Activated CD8-positive, alpha-beta memory T cell treated with anti-CD3 and anti-CD28 coated beads for 4 hours (primary cell): ENCODE data around the gene GLE1.
"Not testable (repeated sequence)": the region's sequence is repeated elsewhere in the genome, so short reads cannot be mapped to it uniquely, and the experiment has no call there.

ENCODE experiments used
- DNase-seq, 2 donors: peaks; one replicate each; pipeline ENCODE4 v3.0.0-alpha.2; 2020; ENCODE audit warnings: low read depth in 2 of 2

GLE1 gene

DNA sequence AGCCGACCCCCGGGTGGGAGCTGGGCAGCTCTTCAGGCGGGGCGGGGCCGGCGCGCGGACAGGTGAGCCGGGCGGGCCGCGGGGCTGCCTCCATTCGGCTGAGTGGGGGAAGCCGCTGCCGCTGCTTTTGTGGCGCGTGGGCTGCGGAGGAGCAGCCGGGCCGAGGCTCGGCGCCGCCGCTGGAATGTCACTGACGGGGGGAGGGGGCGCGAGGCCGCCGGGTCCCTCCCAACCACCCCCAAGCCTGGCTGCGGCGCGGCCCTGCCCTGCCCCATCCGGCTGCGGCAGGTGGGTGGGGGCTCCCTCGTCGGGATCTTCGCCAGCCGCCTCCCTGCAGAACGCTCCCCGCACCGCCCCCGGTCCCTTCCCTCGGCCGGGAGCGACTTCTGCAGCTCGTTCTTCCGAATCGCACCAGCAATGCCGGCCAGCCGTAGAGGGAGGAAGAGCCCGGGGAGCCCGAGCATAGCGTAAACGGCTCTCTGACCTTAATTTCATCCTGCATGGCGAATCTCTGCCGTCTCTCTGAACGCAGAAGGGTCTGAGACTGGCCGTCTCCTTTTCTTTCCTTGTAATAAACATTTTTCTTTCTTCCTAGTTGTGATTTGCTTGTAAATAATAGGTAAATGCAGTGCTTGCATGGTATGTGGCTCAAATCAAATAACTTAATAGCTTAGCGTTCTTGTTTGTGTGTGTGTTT lies 48.4 kb downstream of the GLE1 start:
- peak; percentile 22 to 28 for DNase-seq

DNA sequence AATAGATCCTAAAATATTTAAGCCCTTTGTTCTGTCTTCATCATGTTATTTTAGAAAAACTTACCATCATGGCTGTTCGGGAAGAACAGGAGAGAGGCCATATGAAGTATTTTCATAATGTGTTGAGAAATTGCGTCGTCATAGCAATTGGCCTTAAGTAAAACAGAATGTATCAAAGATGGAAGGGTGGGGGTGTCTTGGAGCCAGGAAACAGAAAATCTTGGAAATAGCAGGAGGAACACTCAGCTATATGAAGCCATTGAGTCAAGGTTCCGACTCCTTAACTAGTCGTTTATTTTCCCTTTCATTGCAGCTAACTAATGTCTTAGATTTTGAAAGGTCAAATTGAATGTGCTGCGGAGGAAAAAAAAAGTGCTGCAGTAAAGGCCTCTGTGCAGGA lies 49.2 kb downstream of the GLE1 start:
- no peak for DNase-seq

DNA sequence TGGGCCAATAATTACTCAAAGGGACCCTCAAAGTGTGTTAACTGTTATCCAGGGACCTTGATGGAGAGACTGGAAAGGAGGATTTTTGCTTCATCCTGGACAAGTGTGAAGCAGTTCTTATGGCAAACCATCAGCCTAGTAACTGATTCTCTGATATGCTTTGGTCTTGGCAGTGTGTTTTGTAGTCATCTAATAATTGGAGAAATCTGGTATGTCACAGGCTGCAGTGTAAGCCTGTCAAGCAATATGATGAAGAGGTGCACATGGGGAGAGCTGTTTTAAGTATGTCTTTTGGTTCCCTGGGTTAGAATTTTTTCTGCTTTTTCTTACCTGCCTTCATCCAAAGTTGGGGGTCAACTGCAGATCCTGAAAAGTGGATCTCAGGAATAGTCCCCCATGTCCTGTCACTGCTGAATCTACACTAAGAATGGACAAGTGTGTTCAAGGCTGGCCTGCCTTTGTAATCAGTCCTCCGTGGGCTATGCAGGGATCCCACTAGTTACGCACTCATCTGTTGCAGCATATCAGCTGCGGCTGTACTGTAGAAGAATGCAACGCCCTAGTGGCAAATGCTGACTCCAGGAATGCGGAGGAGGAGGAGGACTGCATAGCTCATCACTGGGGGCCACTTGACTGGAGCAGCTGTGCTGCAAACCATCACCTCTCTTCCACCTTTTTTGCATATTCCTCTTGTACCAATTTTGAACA lies 49.8 kb downstream of the GLE1 start:
- no peak for DNase-seq

DNA sequence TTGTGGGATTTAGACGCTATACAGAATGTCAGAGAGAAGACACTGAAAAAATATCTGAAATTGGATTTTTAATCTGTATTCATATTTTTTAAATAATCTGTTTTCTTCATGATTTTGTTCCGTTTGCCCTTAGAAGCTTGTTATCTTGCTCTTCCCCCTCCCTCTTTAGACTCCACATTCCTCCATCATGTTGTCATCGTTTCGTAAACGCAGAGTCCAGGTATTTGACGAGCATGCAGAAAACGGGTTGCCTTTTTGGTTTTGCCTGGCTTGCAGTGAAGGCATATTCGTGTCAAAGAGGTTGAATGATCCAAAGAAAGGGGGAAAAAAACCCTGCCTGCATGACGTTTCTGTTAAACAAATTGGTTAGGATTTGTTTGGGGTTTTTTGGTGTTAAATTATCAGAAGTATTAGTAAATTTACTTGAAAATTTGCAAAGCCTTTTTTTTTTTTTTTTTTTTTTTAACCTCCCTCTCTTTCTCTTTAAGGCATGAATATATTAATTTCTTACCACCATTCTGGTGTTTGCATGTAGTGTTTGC lies 50.7 kb downstream of the GLE1 start:
- no peak for DNase-seq

DNA sequence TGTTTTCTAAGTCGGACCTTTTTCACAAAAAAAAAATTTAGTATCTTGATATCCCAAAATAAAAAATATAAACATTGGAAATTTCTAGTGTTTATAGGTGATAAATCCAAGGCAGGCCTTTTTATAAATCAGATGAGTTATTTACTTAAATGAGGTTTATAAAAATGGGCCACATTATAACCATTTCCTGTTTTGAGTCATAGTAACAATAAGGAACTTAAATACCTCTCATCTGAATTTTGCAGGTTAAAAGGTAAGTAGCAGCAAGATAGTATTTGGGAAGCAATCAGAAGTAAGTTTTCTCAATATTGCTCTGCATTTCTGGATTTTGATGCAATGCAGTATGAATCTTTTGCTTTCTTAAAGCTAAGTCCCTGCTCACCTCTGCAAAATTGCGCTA lies 51.8 kb downstream of the GLE1 start:
- DNase-seq: no peak

DNA sequence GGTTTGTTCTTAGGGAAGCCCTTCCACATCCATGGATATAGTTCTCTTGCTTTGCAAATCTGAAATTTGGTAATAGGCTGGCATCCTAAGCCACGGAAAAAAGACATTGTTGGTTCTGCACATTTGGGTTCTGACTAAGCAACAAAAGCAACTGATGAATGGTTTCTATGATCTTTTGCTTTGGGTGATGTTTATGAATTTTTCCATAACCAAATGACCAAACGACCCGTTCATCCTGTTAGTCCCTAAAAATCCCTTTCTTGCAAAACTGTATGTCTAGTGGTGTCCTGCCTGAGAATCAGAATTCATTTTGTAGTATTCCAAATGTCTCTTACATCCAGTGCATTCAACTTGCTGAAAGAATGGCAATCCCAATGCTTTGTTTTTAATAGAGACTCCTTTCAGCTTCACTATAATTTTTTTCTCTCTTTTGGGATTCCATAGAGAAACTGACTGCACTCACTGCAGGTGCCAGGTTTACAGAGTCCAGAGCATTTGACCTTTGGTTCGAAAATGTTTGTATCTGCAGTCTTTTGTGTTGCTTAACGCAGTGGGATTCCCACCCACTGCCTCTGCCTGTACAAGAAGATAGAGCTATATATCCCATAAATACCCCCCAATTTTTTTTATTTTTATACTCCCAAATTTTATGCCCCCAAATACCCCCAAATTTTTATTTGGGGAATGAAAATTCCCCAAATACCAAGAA lies 52.6 kb downstream of the GLE1 start:
- no peak for DNase-seq

DNA sequence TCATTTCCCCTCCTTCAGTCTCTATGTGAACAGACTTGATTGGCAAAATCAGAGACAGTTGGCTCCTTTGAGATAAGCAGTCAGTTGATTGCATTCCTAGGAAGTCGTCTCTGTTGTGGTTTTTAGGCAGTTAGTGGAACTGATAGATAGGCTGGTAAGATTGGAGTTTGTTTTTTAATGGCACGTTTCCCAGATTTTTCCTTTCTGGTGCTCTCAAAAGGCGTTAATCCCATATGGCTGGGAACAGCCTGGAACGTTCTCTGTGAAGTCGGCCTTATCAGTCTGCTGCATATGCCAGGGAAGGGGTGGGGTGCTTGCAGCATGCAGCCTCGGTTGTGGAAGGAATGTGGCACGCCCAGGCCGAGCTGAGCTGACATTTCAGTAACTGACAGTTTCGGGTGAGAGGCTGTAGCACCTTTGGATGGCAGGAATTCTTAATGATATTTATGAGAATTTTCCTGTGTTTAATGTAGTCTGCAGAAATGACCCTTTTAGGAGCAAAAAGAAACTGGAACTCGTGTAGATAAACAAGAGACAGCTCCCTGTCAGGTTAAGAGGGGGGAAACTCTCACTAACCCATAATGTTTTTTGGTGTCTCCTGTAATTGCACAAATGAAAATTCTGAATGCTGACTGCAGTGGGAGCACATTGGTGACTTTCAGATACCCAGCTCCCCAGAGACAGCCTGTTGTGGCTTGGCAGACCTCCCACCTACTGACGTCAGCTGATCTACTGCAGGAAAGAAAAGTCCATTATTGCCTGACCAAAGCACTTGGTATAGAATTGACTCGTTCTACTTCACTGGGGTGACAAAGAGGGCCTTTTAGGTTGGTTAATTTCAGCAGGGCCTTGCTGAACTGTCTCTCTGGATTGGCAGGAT lies 54.2 kb downstream of the GLE1 start:
- no peak for DNase-seq

DNA sequence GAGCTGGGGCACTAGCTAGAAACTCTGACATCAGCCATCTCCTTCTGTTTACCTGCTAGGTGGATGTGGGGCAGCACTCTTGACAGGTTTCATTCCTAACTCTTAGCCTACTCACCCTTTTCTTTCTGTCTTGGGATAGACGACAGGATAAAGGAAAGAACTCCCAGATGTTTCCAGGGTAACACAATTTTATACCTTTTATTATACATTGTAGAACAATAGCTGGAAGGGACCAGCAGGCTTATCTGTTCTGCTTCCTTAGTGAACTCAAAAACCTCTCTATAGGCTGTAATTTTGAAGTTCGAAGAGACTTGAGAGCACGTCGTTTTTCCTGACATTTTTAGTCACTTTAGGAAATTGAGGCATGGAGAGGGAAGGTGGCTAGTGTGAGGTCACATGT lies 61.1 kb downstream of the GLE1 start:
- DNase-seq: no peak

DNA sequence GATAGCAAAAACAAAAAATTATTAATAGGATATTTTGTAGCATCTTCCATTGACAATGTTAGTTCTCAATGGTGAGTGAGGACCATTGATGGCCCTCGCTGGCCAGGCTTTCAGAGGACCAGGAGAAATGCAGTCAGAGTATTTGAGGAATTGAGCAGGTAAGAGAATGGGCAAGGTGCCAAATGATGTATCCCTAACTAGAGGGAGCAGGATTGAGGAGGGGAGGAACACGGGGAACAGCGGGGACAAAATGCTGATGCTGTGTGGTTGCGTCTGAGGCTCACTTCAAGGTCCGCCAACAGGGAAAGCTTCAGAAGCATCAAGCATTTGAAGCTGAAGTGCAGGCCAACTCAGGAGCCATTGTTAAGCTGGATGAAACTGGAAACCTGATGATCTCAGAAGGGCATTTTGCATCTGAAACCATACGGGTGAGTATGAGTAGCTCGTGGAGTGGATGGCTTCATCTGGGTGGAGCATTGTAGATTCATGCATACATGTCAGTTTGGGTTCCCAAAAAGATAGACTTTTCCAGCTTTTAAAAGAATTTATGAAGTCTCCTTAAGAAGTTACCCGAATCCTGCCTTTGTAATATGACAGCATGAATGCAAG lies 64.1 kb downstream of the GLE1 start:
- DNase-seq: no peak

DNA sequence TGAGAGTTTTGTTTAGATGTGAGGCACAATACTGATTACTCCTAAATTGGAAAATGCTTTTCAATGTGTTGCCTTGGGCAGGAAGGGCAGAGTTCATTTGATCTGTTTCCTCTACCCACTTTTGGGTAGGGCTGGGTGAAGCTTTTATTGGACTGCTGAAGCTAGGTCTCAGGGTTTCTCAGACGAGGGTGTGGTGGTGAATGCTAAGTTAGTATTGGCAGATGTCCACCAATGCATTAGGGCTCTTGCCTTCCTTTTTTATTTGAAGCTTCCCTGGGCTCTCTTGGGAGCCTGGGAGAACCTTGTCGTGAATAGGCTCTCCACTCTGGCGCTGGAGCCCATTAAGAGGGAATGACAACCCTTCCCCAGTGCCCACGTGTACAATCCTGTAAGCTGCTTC lies 71.0 kb downstream of the GLE1 start:
- DNase-seq: no peak

DNA sequence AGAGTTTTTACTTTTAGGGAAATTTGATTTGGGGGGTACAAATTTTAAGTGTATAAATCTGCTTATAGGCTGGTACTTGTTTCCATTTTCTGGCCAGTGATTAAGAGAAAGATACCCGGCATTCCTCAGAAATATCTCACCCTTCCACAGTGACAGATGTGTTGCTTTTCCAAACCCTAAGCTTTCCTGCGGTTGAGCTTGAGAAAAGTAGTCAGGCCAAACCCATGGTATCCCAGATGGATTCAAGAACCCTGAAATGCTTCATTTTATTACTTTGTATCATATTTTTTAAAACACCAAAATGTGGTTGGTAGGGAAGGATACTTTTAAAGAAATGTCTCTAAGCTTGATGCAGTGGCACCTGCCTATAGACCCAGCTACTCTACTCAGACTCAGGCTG lies 71.4 kb downstream of the GLE1 start:
- no peak for DNase-seq

DNA sequence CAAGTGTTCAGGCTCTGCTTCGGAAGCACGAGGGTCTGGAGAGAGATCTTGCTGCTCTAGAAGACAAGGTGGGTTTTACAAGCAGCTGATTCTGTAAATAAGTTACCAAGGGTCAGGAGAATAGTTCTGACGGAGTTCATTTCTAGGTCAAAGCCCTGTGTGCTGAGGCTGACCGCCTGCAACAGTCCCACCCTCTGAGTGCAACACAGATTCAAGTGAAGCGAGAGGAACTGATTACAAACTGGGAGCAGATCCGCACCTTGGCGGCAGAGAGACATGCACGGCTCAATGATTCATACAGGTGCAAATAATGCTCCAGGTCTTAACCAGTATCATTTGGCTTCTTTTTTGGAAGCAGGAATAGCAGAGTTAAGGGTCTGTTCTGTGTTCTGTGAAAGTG lies 72.7 kb downstream of the GLE1 start:
- no peak for DNase-seq

DNA sequence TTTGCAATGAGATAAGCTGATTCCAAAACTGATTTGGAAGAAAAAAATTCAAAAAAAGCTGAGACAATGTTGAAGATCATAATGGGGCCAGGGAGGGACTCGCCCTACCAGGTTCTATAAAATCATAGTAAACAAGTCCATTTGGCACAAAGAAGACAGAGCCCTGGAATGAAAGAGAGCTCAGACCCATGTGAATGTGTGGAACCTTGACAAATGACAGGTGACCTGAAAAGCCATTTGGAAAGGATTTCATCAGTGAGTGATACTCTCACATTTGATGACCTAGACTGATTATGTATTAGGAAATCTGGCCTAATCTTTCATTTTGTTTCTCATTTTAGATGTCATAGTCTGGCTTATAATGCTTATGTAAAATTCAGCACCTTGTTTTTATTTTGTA lies 74.7 kb downstream of the GLE1 start:
- DNase-seq: no peak

DNA sequence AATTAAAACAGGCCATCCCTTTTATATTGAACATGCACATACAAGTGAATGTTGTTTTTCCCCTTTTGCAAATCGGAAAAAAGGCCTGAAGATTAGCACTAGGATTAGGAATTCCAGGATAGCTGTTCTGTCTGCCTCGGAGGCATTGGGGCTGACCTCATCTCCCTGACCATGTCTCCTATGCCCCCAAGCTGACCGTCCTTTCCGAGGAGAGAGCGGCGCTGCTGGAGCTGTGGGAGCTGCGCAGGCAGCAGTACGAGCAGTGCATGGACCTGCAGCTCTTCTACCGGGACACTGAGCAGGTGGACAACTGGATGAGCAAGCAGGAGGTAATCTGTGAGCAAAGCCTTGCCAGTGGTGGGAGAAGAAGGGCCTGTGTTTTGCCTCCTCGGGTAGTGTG lies 76.2 kb downstream of the GLE1 start:
- no peak for DNase-seq

DNA sequence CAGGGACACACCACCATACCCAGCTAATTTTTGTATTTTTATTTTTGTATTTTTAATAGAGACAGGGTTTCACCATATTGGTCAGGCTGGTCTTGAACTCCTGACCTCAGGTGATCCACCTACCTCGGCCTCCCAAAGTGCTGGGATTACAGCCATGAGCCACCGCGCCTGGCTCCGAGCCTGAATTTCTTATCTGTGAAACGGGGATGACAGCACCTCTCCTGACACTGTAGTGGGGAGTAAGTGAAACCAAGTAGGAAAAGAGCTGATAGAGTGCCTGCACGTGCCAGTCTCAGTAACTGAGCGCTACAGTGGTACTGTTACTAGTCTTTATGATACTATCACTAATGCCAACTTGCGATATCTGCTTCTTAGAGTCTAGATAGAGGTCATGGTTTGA lies 80.6 kb downstream of the GLE1 start:
- DNase-seq: not testable (repeated sequence)

DNA sequence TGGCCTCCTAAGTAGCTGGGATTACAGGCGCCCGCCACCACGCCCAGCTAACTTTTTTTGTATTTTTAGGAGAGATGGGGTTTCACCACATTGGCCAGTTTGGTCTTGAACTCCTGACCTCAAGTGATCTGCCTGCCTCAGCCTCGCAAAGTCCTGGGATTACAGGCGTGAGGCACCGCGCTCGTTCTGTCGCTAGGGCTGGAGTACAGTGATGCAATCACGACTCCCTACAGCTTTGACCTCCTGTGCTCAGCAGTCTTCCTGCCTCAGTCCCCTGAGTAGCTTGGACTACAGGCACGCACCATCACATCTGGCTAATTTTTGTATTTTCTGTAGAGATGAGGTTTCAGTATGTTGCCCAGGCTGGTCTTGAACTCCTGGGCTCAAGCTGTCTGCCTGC lies 82.4 kb downstream of the GLE1 start:
- not testable (repeated sequence) for DNase-seq

DNA sequence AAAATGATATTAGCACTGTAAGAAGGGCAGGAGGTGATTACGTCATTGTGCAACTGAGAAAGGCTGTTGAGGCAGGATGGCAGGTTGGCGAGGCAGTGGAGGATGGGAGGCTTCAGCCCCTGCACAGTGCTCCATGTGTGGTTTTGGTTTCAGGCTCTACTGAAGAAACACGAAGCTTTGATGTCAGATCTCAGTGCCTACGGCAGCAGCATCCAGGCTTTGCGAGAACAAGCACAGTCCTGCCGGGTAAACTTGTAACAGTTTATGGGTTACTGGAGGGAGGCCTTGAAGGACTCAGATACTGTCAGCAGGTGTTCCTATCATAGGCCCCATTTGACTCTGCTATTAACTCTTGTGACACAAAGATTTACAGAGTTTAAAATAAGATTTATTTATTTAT lies 82.9 kb downstream of the GLE1 start:
- no peak for DNase-seq

DNA sequence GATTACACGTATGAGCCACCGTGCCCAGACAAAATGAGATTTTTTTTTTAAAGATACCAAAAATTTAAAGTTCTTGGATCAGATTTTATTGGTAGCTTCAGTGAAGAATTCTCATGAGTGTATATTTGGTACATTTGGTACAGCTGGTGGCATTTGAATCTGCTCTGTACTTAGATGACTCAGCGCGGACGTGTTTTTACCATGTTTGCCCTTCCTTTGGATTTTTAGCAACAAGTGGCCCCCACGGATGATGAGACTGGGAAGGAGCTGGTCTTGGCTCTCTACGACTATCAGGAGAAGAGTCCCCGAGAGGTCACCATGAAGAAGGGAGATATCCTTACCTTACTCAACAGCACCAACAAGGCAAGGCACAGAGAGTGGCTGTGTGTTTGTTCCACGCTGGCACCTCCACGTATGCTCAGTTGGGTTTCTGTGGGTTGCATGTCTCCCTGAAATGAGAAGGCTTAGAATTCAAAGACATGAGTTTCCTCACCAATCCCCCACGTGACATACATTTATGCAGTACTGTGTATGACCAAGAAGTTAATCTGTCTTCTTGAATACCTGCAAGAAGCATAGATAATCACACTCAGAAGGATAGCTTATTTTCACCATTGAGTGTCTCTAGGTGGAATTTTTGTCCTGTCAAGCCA lies 84.2 kb downstream of the GLE1 start:
- DNase-seq: no peak
